HepG2 (cell line): Measurements from ENCODE around the gene SNAP91. TPM values are rescaled to one million over a fixed set of nuclear protein-coding genes. Genes with fewer than 3 reads are reported as not detected.

ENCODE experiments used
- ATAC-seq: fragments of 200-7000 bp; cut with Tn5 transposase; 3 replicates; pipeline ENCODE4 v1.9.1; 2020; ENCODE audit warnings: mild to moderate bottlenecking, moderate library complexity
- BruUV-seq: library from RNA; stranded (reverse); fragments of 400-500 nt; replicated peaks from 2 replicates; lab custom pipeline; 2021; lab: Mats Ljungman, UMichigan
- CTCF ChIA-PET: fragments of 300-600 bp; formaldehyde crosslinking; extraction: SDS; loops from one replicate; lab custom pipeline; 2021; ENCODE audit warnings: low total read pairs, inconsistent platforms, low intra/inter-chr PET ratio; lab: Yijun Ruan, JAX
- POLR2A ChIA-PET: fragments of 350-600 bp; sonication (Branson Sonifier 250); formaldehyde crosslinking; loops from one replicate; lab custom pipeline; 2020; ENCODE audit warnings: antibody characterized with exemption, inconsistent platforms; lab: Yijun Ruan, JAX
- DNase-seq: peaks from one replicate; pipeline ENCODE4 v3.0.0-alpha.2; 2015; ENCODE audit warnings: low spot score
- FAIRE-seq: peaks from 3 replicates; lab custom pipeline; 2011; peaks lifted over from hg19 to GRCh38; lab: Jason Lieb, UNC
- H2AFZ ChIP-seq: one replicate; pipeline ENCODE4 v1.6.1; 2011; ENCODE audit warnings: low read length, inconsistent platforms
- H3K27ac ChIP-seq: fragments of 300-600 bp; 3 replicates; pipeline ENCODE4 v1.8.0; 2011; ENCODE audit warnings: mixed run types, mild to moderate bottlenecking, mixed read lengths, low read length, inconsistent platforms; ENCODE audit not compliant: insufficient read depth; ENCODE audit errors: extremely low read length
- H3K27me3 ChIP-seq, 2 experiments: fragments of 200-600 bp in 1 of 2; 2 replicates in 1 of 2; 3 replicates in 1 of 2; pipeline versions ENCODE4 v1.6.0 to v1.8.0; 2011; ENCODE audit warnings: low read length in 2 of 2, mild to moderate bottlenecking in 2 of 2, moderate library complexity in 2 of 2, inconsistent platforms in 1 of 2; ENCODE audit not compliant: insufficient read depth in 2 of 2, control insufficient read depth in 1 of 2
- H3K36me3 ChIP-seq, 2 experiments: fragments of 200-600 bp in 1 of 2; replicated peaks in 1 of 2; 2 replicates in 1 of 2; 3 replicates in 1 of 2; pipeline versions ENCODE4 v1.5.1 to v1.8.0; 2011; ENCODE audit warnings: low read length in 2 of 2, inconsistent platforms in 1 of 2; ENCODE audit not compliant: insufficient read depth in 2 of 2, control insufficient read depth in 1 of 2
- H3K4me1 ChIP-seq: 2 replicates; pipeline ENCODE4 v1.5.1; 2012; ENCODE audit warnings: low read length, inconsistent platforms; ENCODE audit not compliant: insufficient read depth
- H3K4me2 ChIP-seq: 2 replicates; pipeline ENCODE4 v1.6.0; 2011; ENCODE audit warnings: low read depth, low read length, inconsistent platforms
- H3K4me3 ChIP-seq, 3 experiments: fragments of 200-600 bp in 1 of 3; sonication (generic), shearing (Covaris generic) in 1 of 3; replicated peaks in 1 of 3; 2 replicates each; pipeline ENCODE4 v1.5.1; 2011 to 2016; ENCODE audit warnings: low read length in 3 of 3, inconsistent platforms in 2 of 3, low read depth in 2 of 3, mild to moderate bottlenecking in 2 of 3, control low read depth in 1 of 3, mixed read lengths in 1 of 3; ENCODE audit not compliant: insufficient read depth in 1 of 3
- H3K79me2 ChIP-seq: one replicate; pipeline ENCODE4 v1.6.1; 2011; ENCODE audit warnings: low read length, inconsistent platforms; ENCODE audit not compliant: insufficient read depth
- H3K9ac ChIP-seq: 2 replicates; pipeline ENCODE4 v1.6.0; 2011; ENCODE audit warnings: mild to moderate bottlenecking, low read depth, low read length, inconsistent platforms; ENCODE audit not compliant: insufficient read depth
- H3K9me3 ChIP-seq: 2 replicates; pipeline ENCODE4 v1.5.1; 2012; ENCODE audit warnings: mild to moderate bottlenecking, low read length
- H4K20me1 ChIP-seq: 2 replicates; pipeline ENCODE4 v1.6.0; 2011; ENCODE audit warnings: inconsistent platforms, mild to moderate bottlenecking, low read length, moderate library complexity; ENCODE audit not compliant: insufficient read depth
- ASH2L ChIP-seq: fragments of 300-600, 200-600 bp; sonication (generic); IDR thresholded peaks from 2 replicates; pipeline ENCODE4 v1.7.0; 2017; ENCODE audit warnings: low read depth, mild to moderate bottlenecking, moderate library complexity, mixed read lengths, low read length; ENCODE audit not compliant: insufficient read length
- CBX5 ChIP-seq: sonication (generic); formaldehyde crosslinking; IDR thresholded peaks from 2 replicates; pipeline ENCODE4 v1.4.0; 2020; ENCODE audit warnings: missing genetic modification reagents, borderline replicate concordance
- DMTF1 ChIP-seq: sonication (generic); formaldehyde crosslinking; IDR thresholded peaks from 2 replicates; pipeline ENCODE4 v1.4.0; 2020; ENCODE audit warnings: mild to moderate bottlenecking, missing genetic modification reagents
- ELK4 ChIP-seq: sonication (generic); formaldehyde crosslinking; IDR thresholded peaks from 2 replicates; pipeline ENCODE4 v1.9.0; 2021; ENCODE audit warnings: missing genetic modification reagents, borderline replicate concordance
- FUBP1 ChIP-seq: sonication (generic); formaldehyde crosslinking; IDR thresholded peaks from 2 replicates; pipeline ENCODE4 v1.5.1; 2020; ENCODE audit warnings: missing genetic modification reagents, mild to moderate bottlenecking, borderline replicate concordance
- HNF4G ChIP-seq, 2 experiments: sonication (generic) in 1 of 2; formaldehyde crosslinking in 1 of 2; IDR thresholded peaks; 2 replicates each; pipeline versions ENCODE4 v1.4.0 to v1.6.1; 2011 to 2020; ENCODE audit warnings: borderline replicate concordance in 2 of 2, low read depth in 2 of 2, mild to moderate bottlenecking in 2 of 2, low read length in 1 of 2, missing genetic modification reagents in 1 of 2, moderate library complexity in 1 of 2
- IRX3 ChIP-seq: sonication (generic); formaldehyde crosslinking; IDR thresholded peaks from 2 replicates; pipeline ENCODE4 v1.8.1; 2023; ENCODE audit warnings: mild to moderate bottlenecking, low read depth, missing genetic modification reagents, borderline replicate concordance
- ZNF326 ChIP-seq: sonication (generic); formaldehyde crosslinking; IDR thresholded peaks from 2 replicates; pipeline ENCODE4 v1.4.0; 2020; ENCODE audit warnings: missing genetic modification reagents, borderline replicate concordance
- ZNF431 ChIP-seq: sonication (generic); formaldehyde crosslinking; IDR thresholded peaks from 2 replicates; pipeline ENCODE4 v1.9.0; 2022; ENCODE audit warnings: missing genetic modification reagents, low read depth, mild to moderate bottlenecking, borderline replicate concordance
- ZNF496 ChIP-seq: sonication (generic); formaldehyde crosslinking; IDR thresholded peaks from 2 replicates; pipeline ENCODE4 v1.8.1; 2023; ENCODE audit warnings: mild to moderate bottlenecking, moderate library complexity, missing genetic modification reagents; ENCODE audit not compliant: insufficient replicate concordance
- WGBS: methylation state at CpG from one replicate; pipeline ENCODE4 v1.1.6; 2017; ENCODE audit warnings: low lambda C conversion rate; 5-methylcytosine and 5-hydroxymethylcytosine counted together
- in situ Hi-C: cut with HindIII; loops from 2 replicates; pipeline ENCODE4 v1.10.0; 2017; ENCODE audit warnings: low pct_unique_long_range_greater_than_20kb; ENCODE audit not compliant: extremely low pct_ligation_motif_present
- intact Hi-C: fragments of 100-400 bp; cut with micrococcal nuclease; formaldehyde crosslinking; loops from one replicate; pipeline ENCODE4 v1.10.0; 2022; ENCODE audit not compliant: unreplicated experiment
- polyA plus RNA-seq, 8 experiments: library from polyadenylated mRNA; depleted of rRNA in 3 of 8; stranded (reverse) in 7 of 8; unstranded in 1 of 8; fragments of >200 nt; fragmentation: Illumina TruSeq in 4 of 8; extraction: Trizol in 4 of 8; gene quantifications; 2 replicates each; pipeline versions ENCODE4 v1.2.1 to v1.2.3, GENCODE V29; 2011 to 2016; ENCODE audit warnings: low read depth in 4 of 8, missing spikeins in 1 of 8, mixed read lengths in 1 of 8; ENCODE audit not compliant: insufficient read depth in 1 of 8
- total RNA-seq, 5 experiments: library from RNA; depleted of rRNA; stranded (reverse); fragments of >200 nt; fragmentation: Illumina TruSeq; extraction: Trizol; gene quantifications; 2 replicates each; pipeline ENCODE4 v1.2.3, GENCODE V29; 2016; ENCODE audit warnings: low read depth in 1 of 5

The SNAP91 gene
- total and polyA plus RNA-seq, 2 of the 13 experiments (the other 11 are each of a cell fraction or from before 2014, with no cell fraction given), result not detected

GRCh38 chr6:83514466-83514865 lies 194.4 kb downstream of the SNAP91 start:
- TF ChIP-seq DMTF1 (CRISPR knock-in tag) (no peak), ZNF326 (CRISPR knock-in tag) (no peak), ASH2L (no peak), FUBP1 (CRISPR knock-in tag) (no peak), IRX3 (no peak), ZNF496 (CRISPR knock-in tag) (no peak), HNF4G (IDR thresholded peaks at IDR 0.05; ENCODE audit: borderline replicate concordance, low read depth, low read length) (no peak), HNF4G (CRISPR knock-in tag; IDR thresholded peaks at IDR 0.05; ENCODE audit: borderline replicate concordance, low read depth) (no peak), ELK4 (CRISPR knock-in tag) (no peak), ZNF431 (CRISPR knock-in tag) (no peak), CBX5 (CRISPR knock-in tag) (no peak)
- ATAC-seq (no peak), DNase-seq (no peak), FAIRE-seq (no peak)
- Histone ChIP-seq H3K4me2 (no peak overlapping the region), H3K4me1 (0 out of 2 replicates have a peak, but pooled peaks cover 14% of the 10 kb centered on the region), H3K9me3 (no peaks in the 10 kb centered on the region), H3K27me3 (peaks cover 0 to 14% of the 10 kb centered on the region in 2 experiments; a peak in 2 of 5 replicates), H3K36me3 (no peaks in the 10 kb centered on the region), H2AFZ (no peak overlapping the region), H3K79me2 (no peaks in the 10 kb centered on the region), H4K20me1 (no peaks in the 10 kb centered on the region), H3K9ac (no peak overlapping the region), H3K4me3 (no peak overlapping the region), H3K27ac (no peak overlapping the region)
- intact Hi-C loops, result loop anchor here (2.0 to 10.0 kb wide), 3 partner anchors 300 to 1260 kb away; partner anchors contain the start of genes DOP1A and UBE3D
- in situ Hi-C loops, result loop anchor here (5.0 to 25.0 kb wide), 4 partner anchors 97 to 1252 kb away; partner anchors contain the start of genes DOP1A and UBE3D
- POLR2A ChIA-PET, result no interaction called here
- WGBS, result 13% methylated on average over 1 of the region's 1 CpG
- CTCF ChIA-PET, result interaction anchor here (1.7 to 2.1 kb wide), 2 partner anchors 97 to 293 kb away, joined by 12 to 18 read pairs; no protein-coding TSS in a partner anchor
- BruUV-seq, result no TSS peak
